Activated CD8-positive, alpha-beta memory T cell treated with anti-CD3 and anti-CD28 coated beads, Interleukin-2, amount 50 U/mL, for 1 hour (primary cell): ENCODE data around the gene GIT1.

Experiments
- DNase-seq: peaks from one replicate; pipeline ENCODE4 v3.0.0-alpha.2; 2020; ENCODE audit errors: extremely low read depth

The GIT1 gene

GRCh38 chr17:29594519-29595090, 5.2 kb upstream of the GIT1 start:
- DNase-seq: no peak

- DNase-seq: no peak
Observed at GRCh38 chr17:29593591-29594518, 4.4 kb upstream of the GIT1 start.

GRCh38 chr17:29592850-29593551, 3.6 kb upstream of the GIT1 start, which contains the start of gene ANKRD13B:
Gene ANKRD13B (plus strand): TSS chr17:29593132. CDS start chr17:29593622, 490 bp downstream.
- no peak for DNase-seq

GRCh38 chr17:29591737-29592608, 2.5 kb upstream of the GIT1 start:
- DNase-seq: no peak

- DNase-seq: no peak
Observed at GRCh38 chr17:29591146-29591736, 1.8 kb upstream of the GIT1 start.

- DNase-seq: no peak
Observed at GRCh38 chr17:29590411-29591145, 1.1 kb upstream of the GIT1 start.

- DNase-seq: no peak
Observed at GRCh38 chr17:29588562-29589411, 661 bp downstream of the GIT1 start.

GRCh38 chr17:29588017-29588561, 1.4 kb downstream of the GIT1 start:
- no peak for DNase-seq

- no peak for DNase-seq
Observed at GRCh38 chr17:29587591-29587990, 1.9 kb downstream of the GIT1 start.

- DNase-seq: no peak
Observed at GRCh38 chr17:29586676-29587469, 2.6 kb downstream of the GIT1 start.

GRCh38 chr17:29585080-29585751, 4.2 kb downstream of the GIT1 start:
- DNase-seq: no peak

GRCh38 chr17:29584452-29585079, 4.9 kb downstream of the GIT1 start:
- no peak for DNase-seq

- no peak for DNase-seq
Observed at GRCh38 chr17:29583324-29584248, 5.9 kb downstream of the GIT1 start.

GRCh38 chr17:29582772-29583171, 6.7 kb downstream of the GIT1 start:
- no peak for DNase-seq

GRCh38 chr17:29582254-29582765, 7.1 kb downstream of the GIT1 start:
- no peak for DNase-seq
